Uterus (tissue), 4 donors: ENCODE results near the gene P2RY8. TPM values are rescaled to one million over a fixed set of nuclear protein-coding genes. Genes with fewer than 3 reads are reported as not detected.

ENCODE experiments used
- DNase-seq, 2 donors: peaks; one replicate each; pipeline ENCODE4 v3.0.0-alpha.2; 2019 to 2020
- H3K27ac ChIP-seq, 2 donors: fragments of 200-600 bp; sonication (generic); 1 replicate in 1 of 2; 2 replicates in 1 of 2; pipeline ENCODE4 v1.5.1; 2016 to 2018
- H3K27me3 ChIP-seq, 2 donors: fragments of 200-600 bp; sonication (generic); one replicate each; pipeline ENCODE4 v1.5.1; 2018 to 2019; ENCODE audit warnings: control low read depth in 1 of 2
- H3K36me3 ChIP-seq, 2 donors: fragments of 200-600 bp; sonication (generic); one replicate each; pipeline ENCODE4 v1.5.1; 2019; ENCODE audit warnings: control low read depth in 1 of 2
- H3K4me1 ChIP-seq, 2 donors: fragments of 200-600 bp; sonication (generic); one replicate each; pipeline ENCODE4 v1.5.1; 2018 to 2019; ENCODE audit warnings: control low read depth in 1 of 2
- H3K4me3 ChIP-seq, 2 donors: fragments of 200-600 bp; sonication (generic); 1 replicate in 1 of 2; 2 replicates in 1 of 2; pipeline ENCODE4 v1.5.1; 2018 to 2019; ENCODE audit warnings: mild to moderate bottlenecking in 1 of 2
- H3K9me3 ChIP-seq, 2 donors: fragments of 200-600 bp; sonication (generic); one replicate each; pipeline ENCODE4 v1.5.1; 2019; ENCODE audit warnings: control low read depth in 1 of 2
- CTCF ChIP-seq, 4 experiments: fragments of 200-600 bp in 2 of 4; fragments of 450-650 bp in 2 of 4; sonication (generic) in 2 of 4; IDR thresholded peaks; one replicate each; pipeline ENCODE4 v1.5.1; 2016 to 2019; ENCODE audit warnings: antibody characterized with exemption in 4 of 4, mild to moderate bottlenecking in 2 of 4, moderate library complexity in 1 of 4
- POLR2A ChIP-seq, 2 donors: fragments of 450-650 bp; IDR thresholded peaks; one replicate each; pipeline ENCODE4 v1.6.1; 2016; ENCODE audit warnings: antibody characterized with exemption in 2 of 2, mild to moderate bottlenecking in 1 of 2, moderate library complexity in 1 of 2
- intact Hi-C: fragments of 100-400 bp; cut with DNase I; formaldehyde crosslinking; loops from one replicate; pipeline ENCODE4 v1.15.1; 2023; ENCODE audit warnings: low total_unique reads
- total RNA-seq, 4 donors: library from RNA; depleted of rRNA in 3 of 4; stranded (reverse); fragments of >200 nt in 3 of 4; gene quantifications; one replicate each; pipeline versions ENCODE4 v1.1.0 to v1.2.4, GENCODE V29; 2014 to 2023
- donor health status: DM: yes; HTN: yes; CAD: no.

Gene P2RY8
- total RNA-seq, 4 donors from 2014 or later = 0.59 to 3.6 (median 0.90) TPM; not detected in 1

GRCh38 chrX:1511829-1512228 lies 25.2 kb downstream of the P2RY8 start:
- intact Hi-C loops = no loop called here
- no peak for DNase-seq

GRCh38 chrX:1511150-1511549 lies 25.8 kb downstream of the P2RY8 start:
- TF ChIP-seq POLR2A (IDR thresholded peaks at IDR 0.05) = no peak
- TF ChIP-seq CTCF (IDR thresholded peaks at IDR 0.05) = no peak
- Histone ChIP-seq H3K9me3 (no peaks in the 10 kb centered on the region), H3K36me3 (no peaks in the 10 kb centered on the region), H3K4me1 (no peaks in the 10 kb centered on the region), H3K4me3 (no peak overlapping the region), H3K27ac (no peak overlapping the region), H3K27me3 (no peaks in the 10 kb centered on the region)
- DNase-seq = no peak
- intact Hi-C loops = no loop called here

More at GRCh38 chrX:1511829-1512228, 25.2 kb downstream of the P2RY8 start:
- no peak overlapping the region for H3K27ac ChIP-seq
- TF ChIP-seq POLR2A (IDR thresholded peaks at IDR 0.05) = no peak
- TF ChIP-seq CTCF (IDR thresholded peaks at IDR 0.05) = no peak
- H3K9me3 ChIP-seq = no peaks in the 10 kb centered on the region
- H3K36me3 ChIP-seq = no peaks in the 10 kb centered on the region
- no peaks in the 10 kb centered on the region for H3K27me3 ChIP-seq
- no peaks in the 10 kb centered on the region for H3K4me1 ChIP-seq
- no peak overlapping the region for H3K4me3 ChIP-seq

DNA sequence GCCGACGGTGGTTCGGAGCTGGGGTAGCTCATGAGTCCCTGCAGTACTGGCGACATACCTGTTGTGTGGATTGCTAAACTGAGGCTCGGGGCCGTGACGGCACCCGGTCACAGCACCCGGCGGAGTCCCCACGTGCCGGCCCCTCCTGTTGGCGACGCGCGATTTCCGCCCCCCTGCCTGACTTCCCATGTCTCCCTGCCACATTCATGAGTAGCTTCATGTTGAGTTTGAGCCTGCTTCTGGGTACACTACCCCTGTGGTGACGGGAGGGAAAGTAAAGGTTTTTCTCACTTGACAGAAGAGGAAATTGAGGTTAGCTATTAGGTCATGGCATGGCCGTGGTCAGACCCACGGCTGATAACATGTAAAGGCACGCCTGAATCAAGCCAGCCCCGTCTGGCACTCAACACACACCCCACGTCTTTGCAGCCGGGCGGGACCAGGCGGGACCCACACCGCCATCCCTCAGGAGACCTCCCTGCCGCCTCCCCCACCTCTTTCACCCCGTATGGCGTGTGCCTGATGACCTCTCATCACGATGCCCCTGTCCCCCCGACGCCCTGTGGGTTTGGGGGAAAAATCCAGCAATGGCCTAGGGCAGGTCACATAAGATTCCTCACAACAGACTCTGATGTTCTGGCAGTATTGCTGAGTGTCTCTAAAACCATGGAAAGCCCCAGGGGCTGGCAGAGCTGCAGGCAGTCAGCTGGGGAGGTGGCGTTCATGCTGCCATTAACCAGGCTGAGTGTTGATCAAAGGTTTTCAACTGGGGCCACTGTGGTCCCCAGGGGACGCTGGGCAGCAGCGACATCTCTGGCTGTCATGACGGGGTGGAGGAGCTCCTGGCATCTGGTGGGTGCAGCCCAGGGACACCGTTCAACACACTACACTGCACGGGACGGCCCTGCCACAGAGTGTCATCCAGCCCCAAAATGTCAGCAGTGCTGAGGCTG lies 29.2 kb downstream of the P2RY8 start:
- Histone ChIP-seq H3K36me3 (no peaks in the 10 kb centered on the region), H3K4me1 (no peaks in the 10 kb centered on the region), H3K27me3 (no peaks in the 10 kb centered on the region), H3K27ac (no peak overlapping the region), H3K4me3 (no peak overlapping the region), H3K9me3 (no peaks in the 10 kb centered on the region)
- no peak for DNase-seq
- intact Hi-C loops = no loop called here
- no peak for TF ChIP-seq POLR2A (IDR thresholded peaks at IDR 0.05)

DNA sequence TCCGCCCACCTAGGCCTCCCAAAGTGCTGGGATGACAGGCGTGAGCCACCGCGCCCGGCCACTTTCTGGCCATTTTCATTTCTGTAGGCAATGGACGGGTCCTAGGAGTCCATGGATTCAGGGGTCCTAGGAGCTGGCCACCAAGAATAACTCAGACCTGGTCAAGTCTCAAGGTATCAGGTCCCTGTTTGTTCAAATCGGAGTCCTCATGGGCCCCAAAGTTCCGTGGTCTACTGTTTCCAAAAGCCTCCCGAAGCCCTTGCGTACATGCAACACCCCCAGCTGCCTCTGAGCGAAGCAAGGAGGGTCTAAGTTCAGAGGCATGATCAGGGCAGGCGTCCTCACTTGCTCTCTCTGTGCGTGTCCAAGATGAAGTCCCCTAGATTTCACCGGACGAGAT lies 30.1 kb downstream of the P2RY8 start:
- no peaks in the 10 kb centered on the region for H3K36me3 ChIP-seq
- no peaks in the 10 kb centered on the region for H3K9me3 ChIP-seq
- H3K4me3 ChIP-seq = no peak overlapping the region
- intact Hi-C loops = no loop called here
- H3K27ac ChIP-seq = no peak overlapping the region
- H3K27me3 ChIP-seq = no peaks in the 10 kb centered on the region
- H3K4me1 ChIP-seq = no peaks in the 10 kb centered on the region
- TF ChIP-seq POLR2A (IDR thresholded peaks at IDR 0.05) (no peak), CTCF (IDR thresholded peaks at IDR 0.05) (no peak)
- DNase-seq = no peak

DNA sequence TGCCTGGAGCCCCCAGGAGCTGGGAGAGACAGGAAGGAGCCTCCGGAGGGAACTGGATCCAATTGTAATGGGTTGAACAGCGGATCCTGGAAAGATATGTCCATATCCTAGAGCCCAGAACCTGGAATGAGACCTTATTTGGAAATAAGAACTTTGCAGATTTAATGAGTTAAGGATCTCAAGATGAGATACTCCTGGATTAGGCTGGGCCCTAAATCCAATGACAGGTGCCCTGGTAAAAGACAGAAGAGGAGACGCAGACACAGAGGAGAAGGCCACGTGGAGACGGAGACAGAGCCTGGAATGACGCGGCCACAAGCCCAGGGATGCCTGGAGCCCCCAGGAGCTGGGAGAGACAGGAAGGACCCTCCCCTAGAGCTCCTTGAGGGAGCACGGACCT lies 34.1 kb downstream of the P2RY8 start:
- intact Hi-C loops = no loop called here
- Histone ChIP-seq H3K4me3 (no peak overlapping the region), H3K27me3 (no peaks in the 10 kb centered on the region), H3K27ac (no peak overlapping the region), H3K4me1 (no peaks in the 10 kb centered on the region), H3K36me3 (no peaks in the 10 kb centered on the region), H3K9me3 (no peaks in the 10 kb centered on the region)
- TF ChIP-seq POLR2A (IDR thresholded peaks at IDR 0.05) (no peak), CTCF (IDR thresholded peaks at IDR 0.05) (no peak)
- no peak for DNase-seq
